Measurements from ENCODE around the gene FANCI.

Gene FANCI

DNA sequence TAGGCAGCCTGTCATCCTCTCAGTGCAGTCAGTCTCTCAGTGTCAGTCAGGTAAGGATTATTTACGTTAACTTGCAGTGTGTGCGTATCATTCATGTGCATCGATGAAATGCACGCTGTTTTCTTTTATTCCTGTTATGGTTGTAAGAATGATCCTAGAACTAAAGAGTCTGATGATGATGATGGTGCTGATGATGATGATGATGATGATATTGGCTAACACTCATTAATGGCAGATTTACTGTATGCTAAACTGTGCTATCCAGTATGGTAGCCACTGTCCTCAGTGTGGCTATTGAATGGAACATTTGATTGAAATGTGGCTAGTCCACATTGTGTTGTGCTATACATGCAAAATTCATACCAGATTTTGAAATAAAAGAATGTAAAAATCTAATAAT lies 39.4 kb downstream of the FANCI start:
- TF ChIP-seq, protein P1, sequence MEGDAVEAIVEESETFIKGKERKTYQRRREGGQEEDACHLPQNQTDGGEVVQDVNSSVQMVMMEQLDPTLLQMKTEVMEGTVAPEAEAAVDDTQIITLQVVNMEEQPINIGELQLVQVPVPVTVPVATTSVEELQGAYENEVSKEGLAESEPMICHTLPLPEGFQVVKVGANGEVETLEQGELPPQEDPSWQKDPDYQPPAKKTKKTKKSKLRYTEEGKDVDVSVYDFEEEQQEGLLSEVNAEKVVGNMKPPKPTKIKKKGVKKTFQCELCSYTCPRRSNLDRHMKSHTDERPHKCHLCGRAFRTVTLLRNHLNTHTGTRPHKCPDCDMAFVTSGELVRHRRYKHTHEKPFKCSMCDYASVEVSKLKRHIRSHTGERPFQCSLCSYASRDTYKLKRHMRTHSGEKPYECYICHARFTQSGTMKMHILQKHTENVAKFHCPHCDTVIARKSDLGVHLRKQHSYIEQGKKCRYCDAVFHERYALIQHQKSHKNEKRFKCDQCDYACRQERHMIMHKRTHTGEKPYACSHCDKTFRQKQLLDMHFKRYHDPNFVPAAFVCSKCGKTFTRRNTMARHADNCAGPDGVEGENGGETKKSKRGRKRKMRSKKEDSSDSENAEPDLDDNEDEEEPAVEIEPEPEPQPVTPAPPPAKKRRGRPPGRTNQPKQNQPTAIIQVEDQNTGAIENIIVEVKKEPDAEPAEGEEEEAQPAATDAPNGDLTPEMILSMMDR (IDR thresholded peaks at IDR 0.05; ENCODE audit: low read depth, low read length, missing control alignments): no peak

GRCh38 chr15:89291934-89292438 lies 48.2 kb downstream of the FANCI start:
- DNase-seq (ENCODE audit: low read depth): no peak
- H3K4me3 ChIP-seq (ENCODE audit: low read depth, low read length): no peak overlapping the region
- TF ChIP-seq, protein P1 (IDR thresholded peaks at IDR 0.05; ENCODE audit: low read depth, low read length, missing control alignments): no peak

More for the DNA sequence above, 39.4 kb downstream of the FANCI start:
- no peak overlapping the region for H3K4me3 ChIP-seq (ENCODE audit: low read depth, low read length)
- DNase-seq (ENCODE audit: low read depth): no peak

DNA sequence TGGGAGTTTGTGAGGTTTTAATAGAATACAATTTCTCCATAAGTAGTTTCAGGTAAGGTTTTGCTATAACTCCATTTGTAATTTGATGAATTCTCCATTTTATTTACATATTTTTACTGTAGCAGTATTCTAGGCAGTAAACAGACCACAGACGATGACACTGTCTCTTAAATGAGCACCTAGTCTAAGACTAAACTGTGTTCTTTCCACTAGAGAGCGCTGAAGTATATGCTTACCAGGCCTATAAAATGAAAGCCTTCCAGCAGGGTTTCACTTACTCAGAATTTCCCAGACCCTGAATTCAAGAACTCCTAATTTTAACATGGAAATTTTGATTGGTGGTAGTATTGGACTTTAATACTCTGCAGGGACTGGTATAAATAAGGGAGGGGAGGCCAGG lies 49.2 kb downstream of the FANCI start:
- no peak for DNase-seq (ENCODE audit: low read depth)
- TF ChIP-seq, protein P1 (IDR thresholded peaks at IDR 0.05; ENCODE audit: low read depth, low read length, missing control alignments): no peak
- H3K4me3 ChIP-seq (ENCODE audit: low read depth, low read length): no peak overlapping the region

DNA sequence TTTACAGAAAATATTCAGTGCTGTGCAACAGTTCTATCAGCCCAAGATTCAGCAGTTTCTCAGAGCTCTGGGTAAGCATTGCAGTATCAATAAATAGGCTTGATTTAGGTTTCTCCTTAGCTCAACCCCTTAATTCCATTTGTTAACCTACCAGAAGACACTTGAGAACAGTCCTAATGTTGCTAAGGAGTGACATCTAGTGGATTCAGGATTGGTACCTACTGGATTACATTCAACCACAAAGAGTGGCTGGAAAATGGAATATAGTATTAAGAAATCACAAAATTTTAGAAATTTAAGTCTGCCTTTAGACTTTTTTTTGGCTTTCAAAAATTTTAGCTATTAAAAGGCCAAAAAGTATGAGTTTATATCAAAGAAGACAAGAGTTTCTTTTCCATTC lies 56.1 kb downstream of the FANCI start:
- TF ChIP-seq, protein P1 (IDR thresholded peaks at IDR 0.05; ENCODE audit: low read depth, low read length, missing control alignments): no peak

DNA sequence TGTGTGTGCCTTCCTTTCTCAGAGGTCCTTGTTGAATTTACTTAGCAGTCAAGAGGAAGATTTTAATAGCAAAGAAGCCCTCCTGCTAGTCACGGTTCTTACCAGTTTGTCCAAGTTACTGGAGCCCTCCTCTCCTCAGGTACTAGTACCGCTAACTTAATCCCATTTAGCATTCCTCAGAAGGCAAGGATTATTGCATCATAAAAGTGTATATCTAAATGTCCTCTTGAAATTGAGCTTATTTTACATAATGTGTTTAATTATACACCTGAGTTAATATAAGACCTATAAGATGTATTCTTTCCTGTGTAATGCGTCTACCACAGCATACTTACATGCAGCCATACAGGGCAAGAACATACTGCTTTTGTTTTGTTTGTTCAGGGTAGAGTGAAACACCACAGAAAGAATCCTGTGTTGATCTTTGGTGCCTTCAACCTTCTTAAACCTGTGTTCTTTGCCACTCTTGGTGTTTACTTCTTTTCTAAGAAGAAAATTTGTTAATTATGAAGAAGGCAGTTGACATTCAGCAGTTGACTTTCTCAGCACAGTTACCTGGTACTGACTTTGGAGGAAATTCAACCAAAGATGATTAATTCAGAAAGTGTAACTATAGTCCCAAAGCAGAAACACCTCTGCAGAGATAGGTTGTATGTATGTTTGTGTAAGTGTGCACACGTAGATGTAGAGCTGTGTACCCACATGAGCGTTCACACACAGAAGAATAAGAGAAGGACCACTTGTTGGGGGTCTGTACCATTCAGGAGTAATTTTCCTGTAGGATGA lies 57.7 kb downstream of the FANCI start:
- H3K4me3 ChIP-seq (ENCODE audit: low read depth, low read length): no peak overlapping the region
- TF ChIP-seq, protein P1 (IDR thresholded peaks at IDR 0.05; ENCODE audit: low read depth, low read length, missing control alignments): no peak

More for the DNA sequence above, 56.1 kb downstream of the FANCI start:
- no peak overlapping the region for H3K4me3 ChIP-seq (ENCODE audit: low read depth, low read length)
- no peak for DNase-seq (ENCODE audit: low read depth)

GRCh38 chr15:89303986-89304385 lies 60.2 kb downstream of the FANCI start:
- DNase-seq (ENCODE audit: low read depth): no peak
- TF ChIP-seq, protein P1 (IDR thresholded peaks at IDR 0.05; ENCODE audit: low read depth, low read length, missing control alignments): no peak
- H3K4me3 ChIP-seq (ENCODE audit: low read depth, low read length): no peak overlapping the region

More for the DNA sequence above, 57.7 kb downstream of the FANCI start:
- no peak for DNase-seq (ENCODE audit: low read depth)

- H3K4me3 ChIP-seq (ENCODE audit: low read depth, low read length): no peak overlapping the region
- no peak for DNase-seq (ENCODE audit: low read depth)
- TF ChIP-seq, protein P1 (IDR thresholded peaks at IDR 0.05; ENCODE audit: low read depth, low read length, missing control alignments): no peak
Observed at GRCh38 chr15:89305395-89305794, 61.6 kb downstream of the FANCI start.

Data from GM12864 (cell line).